Prostate gland (tissue), 2 donors: ENCODE measurements around the gene NEK9. TPM values are rescaled to one million over a fixed set of nuclear protein-coding genes. Genes with fewer than 3 reads are reported as not detected.
"Not testable (repeated sequence)": the region's sequence is repeated elsewhere in the genome, so short reads cannot be mapped to it uniquely, and the experiment has no call there.

Source experiments
- DNase-seq: peaks from one replicate; pipeline ENCODE4 v3.0.0-alpha.2; 2019; ENCODE audit warnings: low spot score
- H3K27ac ChIP-seq, 2 donors: fragments of 200-600 bp; sonication (generic); 2 replicates each; pipeline ENCODE4 v1.5.1; 2017 to 2019
- H3K27me3 ChIP-seq: fragments of 200-600 bp; sonication (generic); replicated peaks from 2 replicates; pipeline ENCODE4 v1.5.1; 2019; ENCODE audit not compliant: insufficient read depth
- H3K36me3 ChIP-seq, 2 donors: fragments of 200-600 bp; sonication (generic); 1 replicate in 1 of 2; 2 replicates in 1 of 2; pipeline versions ENCODE4 v1.5.1 to v1.8.1; 2017 to 2019
- H3K4me1 ChIP-seq: fragments of 200-600 bp; sonication (generic); replicated peaks from 2 replicates; pipeline ENCODE4 v1.5.1; 2019
- H3K4me3 ChIP-seq, 2 donors: fragments of 200-600 bp; sonication (generic); 2 replicates each; pipeline ENCODE4 v1.5.1; 2017 to 2019
- H3K9me3 ChIP-seq: fragments of 200-600 bp; sonication (generic); 2 replicates; pipeline ENCODE4 v1.5.1; 2017
- CTCF ChIP-seq, 4 experiments: fragments of 200-600 bp in 2 of 4; fragments of 450-650 bp in 2 of 4; sonication (generic) in 2 of 4; IDR thresholded peaks; 1 replicate in 3 of 4; 2 replicates in 1 of 4; pipeline ENCODE4 v1.5.1; 2016 to 2019; ENCODE audit warnings: antibody characterized with exemption in 4 of 4, mild to moderate bottlenecking in 2 of 4, moderate library complexity in 2 of 4
- POLR2A ChIP-seq: fragments of 450-650 bp; IDR thresholded peaks from one replicate; pipeline ENCODE4 v1.6.1; 2016; ENCODE audit warnings: antibody characterized with exemption, mild to moderate bottlenecking
- POLR2AphosphoS5 ChIP-seq: sonication (generic); formaldehyde crosslinking; IDR thresholded peaks from one replicate; pipeline ENCODE4 v1.6.1; 2017; ENCODE audit warnings: antibody characterized with exemption
- WGBS: methylation state at CpG from one replicate; pipeline ENCODE4 v1.1.5; 2018; 5-methylcytosine and 5-hydroxymethylcytosine counted together
- intact Hi-C: fragments of 100-400 bp; cut with DNase I; formaldehyde crosslinking; loops from one replicate; pipeline ENCODE4 v1.14.2; 2022
- total RNA-seq, 2 donors: library from RNA; depleted of rRNA; stranded (reverse); fragments of >200 nt; gene quantifications; one replicate each; pipeline ENCODE4 v1.1.0, GENCODE V29; 2016

Gene NEK9
- total RNA-seq, 2 donors from 2014 or later: 59.5 to 89.8 TPM

- peaks cover 6% of the 10 kb centered on the region for H3K4me1 ChIP-seq
- no peaks in the 10 kb centered on the region for H3K36me3 ChIP-seq
- H3K4me3 ChIP-seq: peak overlapping the region; percentile 66 to 83
- H3K27me3 ChIP-seq: no peaks in the 10 kb centered on the region
- H3K9me3 ChIP-seq: no peaks in the 10 kb centered on the region
- TF ChIP-seq POLR2A (no peak), POLR2AphosphoS5 (no peak), CTCF (IDR thresholded peaks at IDR 0.05) (no peak)
- H3K27ac ChIP-seq: peak overlapping the region in 1 of 2 donors; percentile 89
- DNase-seq: no peak
- WGBS: 68% methylated on average over 10 of the region's 10 CpGs
- intact Hi-C loops: loop anchor here (5.0 kb wide), 1 partner anchor 359 kb away; no protein-coding TSS in a partner anchor
Observed at GRCh38 chr14:75127903-75128595, 1.2 kb upstream of the NEK9 start.

- not testable (repeated sequence) for H3K27me3 ChIP-seq, DNase-seq, H3K4me1 ChIP-seq, H3K36me3 ChIP-seq, H3K9me3 ChIP-seq
- 19% methylated on average over 16 of the region's 16 CpGs for whole genome bisulfite sequencing
- Histone ChIP-seq H3K27ac (peak overlapping the region; percentile 82 to 89), H3K4me3 (peak overlapping the region; percentile 66 to 83)
- intact Hi-C loops: loop anchor here (5.0 kb wide), 1 partner anchor 360 kb away; no protein-coding TSS in a partner anchor
Observed at GRCh38 chr14:75127474-75127820, 599 bp upstream of the NEK9 start.

GRCh38 chr14:75126121-75126544 lies 715 bp downstream of the NEK9 start:
- H3K27ac ChIP-seq: peak overlapping the region; percentile 82 to 89
- WGBS: 6% methylated on average over 6 of the region's 6 CpGs
- peaks cover 6% of the 10 kb centered on the region for H3K4me1 ChIP-seq
- H3K9me3 ChIP-seq: no peaks in the 10 kb centered on the region
- intact Hi-C loops: loop anchor here (5.0 kb wide), 1 partner anchor 361 kb away; no protein-coding TSS in a partner anchor
- H3K4me3 ChIP-seq: peak overlapping the region; percentile 66 to 83
- no peaks in the 10 kb centered on the region for H3K27me3 ChIP-seq
- H3K36me3 ChIP-seq: no peaks in the 10 kb centered on the region
- TF ChIP-seq POLR2A: no peak
- no peak for DNase-seq

- no peaks in the 10 kb centered on the region for H3K36me3 ChIP-seq
- no peaks in the 10 kb centered on the region for H3K27me3 ChIP-seq
- H3K27ac ChIP-seq: no peak overlapping the region
- WGBS: 49% methylated on average over 5 of the region's 5 CpGs
- H3K9me3 ChIP-seq: no peaks in the 10 kb centered on the region
- H3K4me3 ChIP-seq: peak overlapping the region in 1 of 2 donors; percentile 66
- TF ChIP-seq CTCF (IDR thresholded peaks at IDR 0.05) (no peak), POLR2A (no peak), POLR2AphosphoS5 (no peak)
- DNase-seq: no peak
- H3K4me1 ChIP-seq: peaks cover 6% of the 10 kb centered on the region
- intact Hi-C loops: loop anchor here (5.0 kb wide), 1 partner anchor 362 kb away; no protein-coding TSS in a partner anchor
Observed at GRCh38 chr14:75125617-75126016, 1.2 kb downstream of the NEK9 start.

GRCh38 chr14:75123991-75124390 lies 2.9 kb downstream of the NEK9 start:
- 47% methylated on average over 7 of the region's 7 CpGs for WGBS
- intact Hi-C loops: no loop called here
- TF ChIP-seq POLR2A (no peak), POLR2AphosphoS5 (peak; percentile 29), CTCF (IDR thresholded peaks at IDR 0.05) (no peak)
- DNase-seq: no peak
- Histone ChIP-seq H3K36me3 (no peaks in the 10 kb centered on the region), H3K27ac (no peak overlapping the region), H3K4me3 (no peak overlapping the region), H3K4me1 (peaks cover 6% of the 10 kb centered on the region), H3K27me3 (no peaks in the 10 kb centered on the region), H3K9me3 (no peaks in the 10 kb centered on the region)

GRCh38 chr14:75121552-75121951 lies 5.3 kb downstream of the NEK9 start:
- intact Hi-C loops: no loop called here
- H3K4me3 ChIP-seq: no peak overlapping the region
- H3K9me3 ChIP-seq: no peaks in the 10 kb centered on the region
- H3K36me3 ChIP-seq: peaks cover 0 to under 1% of the 10 kb centered on the region in 2 donors
- no peak overlapping the region for H3K27ac ChIP-seq
- DNase-seq: no peak
- 92% methylated on average over 7 of the region's 7 CpGs for WGBS
- H3K4me1 ChIP-seq: peaks cover 6% of the 10 kb centered on the region
- H3K27me3 ChIP-seq: no peaks in the 10 kb centered on the region
- TF ChIP-seq POLR2A: no peak
- no peak for TF ChIP-seq CTCF (IDR thresholded peaks at IDR 0.05)
- TF ChIP-seq POLR2AphosphoS5: no peak
